Measurements from ENCODE around the gene TTLL9. TPM values are rescaled to one million over a fixed set of nuclear protein-coding genes. Genes with fewer than 3 reads are reported as not detected.

Gene TTLL9
- total RNA-seq, 1 donor from 2014 or later: 2.4 TPM

DNA sequence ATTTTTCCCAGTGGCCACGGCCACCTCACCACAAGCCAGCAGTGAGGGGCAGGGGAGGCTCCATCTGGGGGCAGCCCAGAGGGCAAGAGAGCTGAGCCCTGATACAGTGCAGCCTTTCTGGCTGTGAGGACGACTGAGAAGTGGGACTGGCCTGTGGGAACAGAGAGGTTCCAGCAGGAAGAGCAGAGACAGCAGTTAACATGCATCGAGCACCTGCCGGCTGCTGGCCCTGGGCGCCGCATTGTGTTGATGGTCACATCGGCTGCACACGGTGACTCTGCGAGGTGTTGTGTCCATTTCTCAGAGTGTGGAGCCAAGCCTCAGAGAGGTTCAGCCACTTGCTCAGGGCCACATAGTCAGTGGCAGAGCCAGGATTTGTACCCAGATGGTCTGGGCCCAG lies 34.9 kb upstream of the TTLL9 start:
- Mint-ChIP-seq H3K4me3 (ENCODE audit: low read depth) (no peak overlapping the region), H3K4me1 (ENCODE audit: low read depth) (peaks cover 6% of the 10 kb centered on the region), H3K9me3 (ENCODE audit: low read depth) (no peaks in the 10 kb centered on the region), H3K27ac (no peak overlapping the region), H3K36me3 (ENCODE audit: insufficient read depth) (no peaks in the 10 kb centered on the region), H3K27me3 (no peaks in the 10 kb centered on the region)
- TF ChIP-seq, protein P1, sequence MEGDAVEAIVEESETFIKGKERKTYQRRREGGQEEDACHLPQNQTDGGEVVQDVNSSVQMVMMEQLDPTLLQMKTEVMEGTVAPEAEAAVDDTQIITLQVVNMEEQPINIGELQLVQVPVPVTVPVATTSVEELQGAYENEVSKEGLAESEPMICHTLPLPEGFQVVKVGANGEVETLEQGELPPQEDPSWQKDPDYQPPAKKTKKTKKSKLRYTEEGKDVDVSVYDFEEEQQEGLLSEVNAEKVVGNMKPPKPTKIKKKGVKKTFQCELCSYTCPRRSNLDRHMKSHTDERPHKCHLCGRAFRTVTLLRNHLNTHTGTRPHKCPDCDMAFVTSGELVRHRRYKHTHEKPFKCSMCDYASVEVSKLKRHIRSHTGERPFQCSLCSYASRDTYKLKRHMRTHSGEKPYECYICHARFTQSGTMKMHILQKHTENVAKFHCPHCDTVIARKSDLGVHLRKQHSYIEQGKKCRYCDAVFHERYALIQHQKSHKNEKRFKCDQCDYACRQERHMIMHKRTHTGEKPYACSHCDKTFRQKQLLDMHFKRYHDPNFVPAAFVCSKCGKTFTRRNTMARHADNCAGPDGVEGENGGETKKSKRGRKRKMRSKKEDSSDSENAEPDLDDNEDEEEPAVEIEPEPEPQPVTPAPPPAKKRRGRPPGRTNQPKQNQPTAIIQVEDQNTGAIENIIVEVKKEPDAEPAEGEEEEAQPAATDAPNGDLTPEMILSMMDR (IDR thresholded peaks at IDR 0.05; ENCODE audit: unreplicated experiment): no peak
- DNase-seq (ENCODE audit: low spot score, unreplicated experiment): no peak

DNA sequence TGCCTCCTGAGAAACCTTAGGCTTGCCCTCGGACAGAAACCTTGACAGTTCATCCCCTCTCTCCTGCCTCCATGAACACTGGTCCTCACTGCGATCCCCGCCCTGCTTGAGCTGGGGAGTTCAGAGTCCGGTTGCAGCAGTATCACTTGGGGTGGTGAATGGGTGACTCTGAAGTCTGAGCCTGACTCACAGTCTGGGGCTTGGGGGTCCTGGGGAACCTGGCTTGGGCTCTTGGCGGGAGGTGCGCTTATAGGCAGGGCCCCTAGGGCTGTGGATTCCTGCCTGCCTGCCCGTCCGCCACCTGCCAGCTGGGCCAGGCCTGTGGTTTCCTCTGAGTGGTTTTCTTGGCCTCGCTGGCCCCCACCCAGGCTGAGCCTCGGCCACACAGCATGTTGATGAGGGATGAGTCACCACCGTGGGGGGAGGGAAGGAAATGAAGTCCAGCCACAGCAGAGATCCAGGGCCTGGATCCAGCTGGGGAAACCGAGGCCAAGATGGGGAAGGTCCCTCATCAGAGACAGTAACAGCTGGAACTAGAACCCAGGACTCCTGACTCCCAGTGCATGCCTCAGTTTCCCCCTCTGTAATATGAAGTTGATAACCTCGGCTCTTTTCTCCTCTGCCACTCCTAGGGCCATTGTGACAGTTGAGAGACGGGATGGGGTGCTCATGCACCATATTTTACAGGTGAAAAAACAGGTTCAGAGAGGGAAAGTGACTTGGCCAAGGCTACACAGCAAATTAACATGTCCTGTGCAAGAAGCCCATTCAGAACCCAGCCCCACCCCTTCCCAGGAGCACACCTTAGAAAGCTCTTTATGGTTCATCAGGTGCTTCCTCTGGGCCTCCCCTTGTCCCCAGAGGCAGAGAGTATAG lies 34.2 kb upstream of the TTLL9 start:
- no peaks in the 10 kb centered on the region for H3K9me3 Mint-ChIP-seq (ENCODE audit: low read depth)
- H3K4me1 Mint-ChIP-seq (ENCODE audit: low read depth): peaks cover 6% of the 10 kb centered on the region
- TF ChIP-seq, protein P1 (IDR thresholded peaks at IDR 0.05; ENCODE audit: unreplicated experiment): no peak
- H3K27ac Mint-ChIP-seq: no peak overlapping the region
- H3K36me3 Mint-ChIP-seq (ENCODE audit: insufficient read depth): no peaks in the 10 kb centered on the region
- no peak for DNase-seq (ENCODE audit: low spot score, unreplicated experiment)
- no peak overlapping the region for H3K4me3 Mint-ChIP-seq (ENCODE audit: low read depth)
- no peaks in the 10 kb centered on the region for H3K27me3 Mint-ChIP-seq

GRCh38 chr20:31836853-31837608 lies 33.4 kb upstream of the TTLL9 start:
- TF ChIP-seq, protein P1 (IDR thresholded peaks at IDR 0.05; ENCODE audit: unreplicated experiment): no peak
- Mint-ChIP-seq H3K36me3 (ENCODE audit: insufficient read depth) (no peaks in the 10 kb centered on the region), H3K27ac (no peak overlapping the region), H3K4me1 (ENCODE audit: low read depth) (peaks cover 6% of the 10 kb centered on the region), H3K9me3 (ENCODE audit: low read depth) (no peaks in the 10 kb centered on the region), H3K4me3 (ENCODE audit: low read depth) (no peak overlapping the region), H3K27me3 (no peaks in the 10 kb centered on the region)
- no peak for DNase-seq (ENCODE audit: low spot score, unreplicated experiment)

- peaks cover 9% of the 10 kb centered on the region for H3K4me1 Mint-ChIP-seq (ENCODE audit: low read depth)
- no peaks in the 10 kb centered on the region for H3K36me3 Mint-ChIP-seq (ENCODE audit: insufficient read depth)
- DNase-seq (ENCODE audit: low spot score, unreplicated experiment): no peak
- H3K9me3 Mint-ChIP-seq (ENCODE audit: low read depth): no peaks in the 10 kb centered on the region
- H3K27me3 Mint-ChIP-seq: peaks cover 2% of the 10 kb centered on the region
- H3K27ac Mint-ChIP-seq: no peak overlapping the region
- no peak overlapping the region for H3K4me3 Mint-ChIP-seq (ENCODE audit: low read depth)
- TF ChIP-seq, protein P1 (IDR thresholded peaks at IDR 0.05; ENCODE audit: unreplicated experiment): no peak
Observed at GRCh38 chr20:31837896-31838397, 32.5 kb upstream of the TTLL9 start.

DNA sequence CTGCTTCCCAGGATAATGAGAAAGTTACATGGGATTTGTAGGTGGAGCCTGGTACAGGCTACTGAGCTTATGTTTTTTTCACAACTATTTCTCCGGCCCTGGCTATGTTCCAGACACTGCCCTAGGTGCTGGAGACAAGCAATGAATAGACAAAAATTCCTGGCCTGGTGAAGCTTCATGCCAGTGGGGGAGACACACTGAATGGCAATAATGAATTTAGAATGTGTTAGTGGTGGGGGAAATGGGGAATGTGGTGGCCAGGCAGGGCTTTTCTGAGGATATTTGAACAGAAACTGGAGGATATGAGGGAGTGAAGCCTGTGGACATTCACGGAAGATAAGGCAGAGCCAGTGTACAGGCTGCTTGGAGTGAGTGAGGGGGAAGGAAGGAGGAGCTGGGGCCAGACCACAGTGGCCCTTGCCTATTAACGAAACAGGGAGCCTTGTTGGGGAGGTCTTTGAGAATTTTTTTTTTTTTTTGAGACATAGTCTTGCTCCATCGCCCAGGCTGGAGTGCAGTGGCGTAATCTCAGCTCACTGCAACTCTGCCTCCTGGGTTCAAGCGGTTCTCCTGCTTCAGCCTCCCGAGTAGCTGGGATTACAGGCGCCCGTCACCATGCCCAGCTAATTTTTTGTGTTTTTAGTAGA lies 31.7 kb upstream of the TTLL9 start:
- DNase-seq (ENCODE audit: low spot score, unreplicated experiment): no peak
- Mint-ChIP-seq H3K4me1 (ENCODE audit: low read depth) (peaks cover 9% of the 10 kb centered on the region), H3K27me3 (peaks cover 2% of the 10 kb centered on the region), H3K4me3 (ENCODE audit: low read depth) (no peak overlapping the region), H3K36me3 (ENCODE audit: insufficient read depth) (no peaks in the 10 kb centered on the region), H3K9me3 (ENCODE audit: low read depth) (no peaks in the 10 kb centered on the region), H3K27ac (no peak overlapping the region)
- TF ChIP-seq, protein P1 (IDR thresholded peaks at IDR 0.05; ENCODE audit: unreplicated experiment): no peak
